ENCODE results near the gene ZNF8. TPM values are rescaled to one million over a fixed set of nuclear protein-coding genes. Genes with fewer than 3 reads are reported as not detected.
A peak's percentile ranks its signal among the peaks of the same experiment; 100 is the strongest.
"Not testable (repeated sequence)": the region's sequence is repeated elsewhere in the genome, so short reads cannot be mapped to it uniquely, and the experiment has no call there.

ZNF8 gene
- total RNA-seq, 2 experiments from 2014 or later = 5.2 to 5.8 TPM

- intact Hi-C loops (cut with micrococcal nuclease) = no loop called here
- ATAC-seq (peak; percentile 96), DNase-seq (peak; percentile 79)
- POLR2A ChIA-PET = interaction anchor here (0.6 to 4.4 kb wide), 14 partner anchors 9 to 214 kb away, joined by 3 to 30 read pairs (median 4); partner anchors contain the start of genes CHMP2A, ZBTB45, ZNF497 and ZSCAN22
- Mint-ChIP-seq H3K27me3 (no peaks in the 10 kb centered on the region), H3K4me1 (ENCODE audit: low read depth) (peaks cover 23% of the 10 kb centered on the region), H3K36me3 (ENCODE audit: low read depth) (peaks cover 26% of the 10 kb centered on the region), H3K4me3 (peak overlapping the region; percentile 96), H3K27ac (peak overlapping the region; percentile 84), H3K9me3 (no peaks in the 10 kb centered on the region)
- CTCF ChIA-PET = interaction anchor here (0.7 to 1.8 kb wide), 10 partner anchors 8 to 234 kb away, joined by 3 to 6 read pairs (median 3); partner anchors contain the start of genes ZNF497 and ZSCAN22
- TF ChIP-seq CTCF (IDR thresholded peaks at IDR 0.05) = no peak
These were observed 68.5 kb downstream of the ZNF8 start for GRCh38 chr19:58346961-58347929.

GRCh38 chr19:58348080-58348479 lies 69.3 kb downstream of the ZNF8 start:
- peak; percentile 27 for DNase-seq
- H3K27me3 Mint-ChIP-seq; H3K9me3 Mint-ChIP-seq; intact Hi-C loops (cut with micrococcal nuclease); ATAC-seq: not testable (repeated sequence)
- ChIA-PET POLR2A (interaction anchor here (0.7 to 4.4 kb wide), 10 partner anchors 8 to 206 kb away, joined by 3 to 30 read pairs (median 6); partner anchors contain the start of genes CHMP2A, ZNF497 and ZSCAN22), CTCF (interaction anchor here (1.2 kb wide), 1 partner anchor 15 kb away, joined by 3 read pairs; no protein-coding TSS in a partner anchor)
- Mint-ChIP-seq H3K27ac (peak overlapping the region; percentile 84), H3K36me3 (ENCODE audit: low read depth) (peaks cover 27% of the 10 kb centered on the region), H3K4me1 (ENCODE audit: low read depth) (peaks cover 23% of the 10 kb centered on the region), H3K4me3 (peak overlapping the region; percentile 96)

- Mint-ChIP-seq H3K27ac (peak overlapping the region; percentile 63), H3K4me1 (ENCODE audit: low read depth) (peaks cover 23% of the 10 kb centered on the region), H3K36me3 (ENCODE audit: low read depth) (peaks cover 24% of the 10 kb centered on the region), H3K27me3 (no peaks in the 10 kb centered on the region), H3K4me3 (peak overlapping the region; percentile 24), H3K9me3 (no peaks in the 10 kb centered on the region)
- DNase-seq (no peak), ATAC-seq (no peak)
- ChIA-PET POLR2A (interaction anchor here (0.7 to 4.4 kb wide), 4 partner anchors 9 to 206 kb away, joined by 3 to 30 read pairs (median 3); partner anchors contain the start of gene ZNF497), CTCF (no interaction called here)
- intact Hi-C loops (cut with micrococcal nuclease) = no loop called here
- no peak for TF ChIP-seq CTCF (IDR thresholded peaks at IDR 0.05)
These were observed 70.8 kb downstream of the ZNF8 start for GRCh38 chr19:58349590-58349989.

- no peaks in the 10 kb centered on the region for H3K9me3 Mint-ChIP-seq
- no peaks in the 10 kb centered on the region for H3K27me3 Mint-ChIP-seq
- ChIA-PET CTCF (no interaction called here), POLR2A (interaction anchor here (0.6 to 4.4 kb wide), 5 partner anchors 10 to 518 kb away, joined by 3 to 30 read pairs (median 3); partner anchors contain the start of gene ZNF497)
- peaks cover 24% of the 10 kb centered on the region for H3K36me3 Mint-ChIP-seq (ENCODE audit: low read depth)
- ATAC-seq = no peak
- TF ChIP-seq CTCF (IDR thresholded peaks at IDR 0.05) = no peak
- H3K4me1 Mint-ChIP-seq (ENCODE audit: low read depth) = peaks cover 25% of the 10 kb centered on the region
- H3K4me3 Mint-ChIP-seq = no peak overlapping the region
- intact Hi-C loops (cut with micrococcal nuclease) = no loop called here
- no peak overlapping the region for H3K27ac Mint-ChIP-seq
- DNase-seq = no peak
These were observed 71.5 kb downstream of the ZNF8 start for GRCh38 chr19:58350001-58350861.

Data from activated CD8-positive, alpha-beta T cell treated with anti-CD3 and anti-CD28 coated beads for 36 hours (primary cell).